Measurements from ENCODE around the gene ZNF705A.
A peak's percentile ranks its signal among the peaks of the same experiment; 100 is the strongest.
"Not testable (repeated sequence)": the region's sequence is repeated elsewhere in the genome, so short reads cannot be mapped to it uniquely, and the experiment has no call there.

ZNF705A gene

GRCh38 chr12:8156845-8157244 is at the start of gene ZNF705A:
ZNF705A (plus strand) TSS chr12:8157015; CDS start chr12:8172626, 15,611 bp downstream.
- DNase-seq (ENCODE audit: low read depth in 2 of 2) = no peak

DNA sequence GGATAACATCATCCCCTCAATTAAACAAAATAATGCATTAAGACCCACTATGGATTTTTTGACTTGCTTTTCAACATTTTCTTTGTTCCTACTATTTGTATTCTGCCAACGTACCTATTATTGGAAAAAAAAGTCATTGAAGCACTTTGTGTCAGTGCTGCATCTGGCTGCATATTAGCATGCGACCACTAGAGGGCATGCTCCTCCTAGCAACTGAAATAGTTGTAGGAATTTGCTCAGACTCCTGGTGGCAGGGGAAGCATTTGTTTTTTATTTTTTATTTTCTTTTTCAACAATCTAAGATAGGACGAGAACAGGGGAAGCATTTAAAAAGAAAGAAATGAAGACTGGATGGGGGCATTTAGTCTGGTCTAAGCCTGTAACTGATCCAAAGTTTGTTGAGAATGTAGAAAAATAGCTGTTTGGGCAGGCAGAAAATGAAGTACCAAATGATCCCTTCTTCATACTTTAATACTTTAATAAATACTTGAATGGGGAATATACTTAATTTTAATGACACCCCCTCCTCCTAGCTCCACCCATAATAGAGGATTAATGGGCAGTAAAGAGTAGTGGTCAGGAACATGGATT is 47.9 kb upstream of the ZNF705A start:
- peak; percentile 49 to 71 for DNase-seq (ENCODE audit: low read depth in 2 of 2)

DNA sequence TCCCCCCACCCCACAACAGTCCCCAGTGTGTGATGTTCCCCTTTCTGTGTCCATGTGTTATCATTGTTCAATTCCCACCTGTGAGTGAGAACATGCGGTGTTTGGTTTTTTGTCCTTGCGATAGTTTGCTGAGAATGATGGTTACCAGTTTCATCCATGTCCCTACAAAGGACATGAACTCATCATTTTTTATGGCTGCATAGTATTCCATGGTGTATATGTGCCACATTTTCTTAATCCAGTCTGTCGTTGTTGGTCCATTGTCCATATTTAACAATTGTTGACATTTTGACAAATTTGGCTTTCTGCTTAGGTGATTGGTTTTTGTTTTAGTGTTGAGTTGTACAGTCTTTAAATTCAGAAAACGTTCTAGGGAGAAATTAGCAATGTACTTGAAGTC is 43.7 kb upstream of the ZNF705A start:
- DNase-seq (ENCODE audit: low read depth in 2 of 2) = not testable (repeated sequence)

GRCh38 chr12:8120072-8120713 is 36.6 kb upstream of the ZNF705A start:
- no peak for DNase-seq (ENCODE audit: low read depth in 2 of 2)

GRCh38 chr12:8123124-8123912 is 33.5 kb upstream of the ZNF705A start, which contains the start of gene CLEC4A:
CLEC4A (plus strand) TSS chr12:8123617; CDS start chr12:8123879, 262 bp downstream.
- DNase-seq (ENCODE audit: low read depth in 2 of 2) = no peak

GRCh38 chr12:8127138-8127537 is 29.7 kb upstream of the ZNF705A start:
- no peak for DNase-seq (ENCODE audit: low read depth in 2 of 2)

GRCh38 chr12:8133636-8134397 is 23.0 kb upstream of the ZNF705A start:
- not testable (repeated sequence) for DNase-seq (ENCODE audit: low read depth in 2 of 2)

GRCh38 chr12:8134398-8134930 is 22.4 kb upstream of the ZNF705A start:
- DNase-seq (ENCODE audit: low read depth in 2 of 2) = not testable (repeated sequence)

GRCh38 chr12:8141647-8142046 is 15.2 kb upstream of the ZNF705A start:
- DNase-seq (ENCODE audit: low read depth in 2 of 2) = not testable (repeated sequence)

- no peak for DNase-seq (ENCODE audit: low read depth in 2 of 2)
Measured at GRCh38 chr12:8143261-8143660, 13.6 kb upstream of the ZNF705A start.

DNA sequence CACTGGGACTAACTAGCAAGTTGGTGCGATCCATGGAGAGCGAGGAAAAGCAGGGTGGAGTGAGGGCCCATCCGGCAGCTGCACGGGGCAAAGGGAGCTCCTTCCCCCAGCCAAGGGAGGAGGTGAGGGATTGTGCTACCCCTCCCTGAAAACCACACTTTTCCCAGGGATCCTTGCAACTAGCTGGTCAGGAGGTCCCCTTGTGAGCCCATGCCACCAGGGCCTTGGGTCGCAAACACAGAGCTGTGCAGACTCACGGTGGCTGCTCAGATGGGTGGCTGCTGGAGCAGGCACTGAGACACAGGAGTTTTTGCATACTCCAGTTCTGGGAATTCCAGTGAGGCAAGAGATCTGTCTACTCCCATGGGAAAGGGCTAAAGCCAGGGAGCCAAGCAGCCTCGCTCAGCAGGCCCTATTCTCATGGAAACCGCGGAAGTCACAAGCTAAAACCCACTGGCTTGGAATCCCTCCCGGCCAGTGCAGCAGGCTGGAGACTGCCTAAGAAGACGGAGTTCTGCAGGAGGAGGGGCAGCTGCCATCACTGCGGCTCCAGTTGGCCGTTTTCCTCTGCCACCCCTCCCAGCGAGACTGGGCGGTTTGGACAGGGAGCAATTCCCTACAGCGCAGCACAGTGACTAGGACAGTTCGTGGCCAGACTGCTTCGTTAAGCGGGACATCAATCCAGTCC is 10.9 kb upstream of the ZNF705A start:
- DNase-seq (ENCODE audit: low read depth in 2 of 2) = no peak

DNA sequence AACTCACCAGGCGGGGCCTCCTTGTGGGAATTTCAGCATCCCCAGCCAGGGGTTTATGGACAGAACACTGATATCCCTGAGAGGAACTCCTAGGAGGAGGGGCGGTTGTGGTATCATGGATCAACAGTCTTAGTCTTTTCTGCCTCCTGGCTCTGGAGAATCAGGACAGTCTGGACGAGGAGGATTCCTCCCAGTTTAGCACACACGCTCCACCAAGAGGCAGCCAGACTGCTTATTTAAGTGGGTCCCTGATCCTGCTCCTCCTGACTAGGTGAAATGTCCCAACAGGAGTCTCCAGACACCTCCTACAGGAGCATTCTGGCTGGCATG is 10.4 kb upstream of the ZNF705A start:
- DNase-seq (ENCODE audit: low read depth in 2 of 2) = no peak

- no peak for DNase-seq (ENCODE audit: low read depth in 2 of 2)
Measured at GRCh38 chr12:8154526-8154925, 2.3 kb upstream of the ZNF705A start.

DNA sequence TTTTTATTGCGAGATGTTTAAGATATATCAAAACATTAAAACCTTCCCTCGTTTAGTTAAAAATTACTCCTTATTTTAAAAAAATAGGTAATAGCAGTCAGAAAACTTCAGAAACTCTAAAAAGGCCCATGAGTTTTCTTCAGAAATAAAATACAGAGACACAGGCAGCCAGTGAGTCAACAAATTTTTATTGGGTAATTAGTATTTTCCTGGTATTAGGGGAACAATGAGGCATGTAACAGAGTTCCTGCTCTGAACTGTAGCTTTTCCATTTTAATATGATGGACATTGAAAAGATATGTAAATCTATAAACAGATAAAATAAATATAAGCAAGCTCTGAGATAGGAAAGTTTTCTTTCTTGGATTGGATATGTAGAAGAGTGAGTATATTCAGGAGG is 399 bp upstream of the ZNF705A start:
- DNase-seq (ENCODE audit: low read depth in 2 of 2) = no peak

- no peak for DNase-seq (ENCODE audit: low read depth in 2 of 2)
Measured at GRCh38 chr12:8157484-8158198, 826 bp downstream of the ZNF705A start.

GRCh38 chr12:8172911-8173310 is 16.1 kb downstream of the ZNF705A start:
- not testable (repeated sequence) for DNase-seq (ENCODE audit: low read depth in 2 of 2)

GRCh38 chr12:8179989-8180585 is 23.3 kb downstream of the ZNF705A start:
- DNase-seq (ENCODE audit: low read depth in 2 of 2) = peak; percentile 43 to 64

DNA sequence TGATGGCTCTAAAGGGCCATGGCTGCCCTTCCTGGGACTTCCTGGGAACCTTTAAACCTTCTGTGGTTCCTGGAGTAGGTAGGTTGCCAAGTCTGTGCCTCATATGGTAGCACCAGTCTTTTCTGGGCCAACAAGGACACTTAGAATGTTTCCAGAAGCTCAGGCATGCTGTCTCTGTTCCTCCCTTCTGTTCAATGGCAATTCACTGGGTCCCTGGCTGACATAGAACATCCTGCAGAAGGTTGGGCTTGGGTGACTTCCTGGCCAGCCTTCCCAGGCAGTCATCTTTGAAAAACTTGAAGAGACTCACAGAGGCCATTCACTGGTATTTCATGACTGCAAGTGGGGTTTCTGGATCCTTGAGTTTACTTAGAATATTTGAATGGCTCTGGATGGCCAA is 24.5 kb downstream of the ZNF705A start:
- DNase-seq (ENCODE audit: low read depth in 2 of 2) = not testable (repeated sequence)

DNA sequence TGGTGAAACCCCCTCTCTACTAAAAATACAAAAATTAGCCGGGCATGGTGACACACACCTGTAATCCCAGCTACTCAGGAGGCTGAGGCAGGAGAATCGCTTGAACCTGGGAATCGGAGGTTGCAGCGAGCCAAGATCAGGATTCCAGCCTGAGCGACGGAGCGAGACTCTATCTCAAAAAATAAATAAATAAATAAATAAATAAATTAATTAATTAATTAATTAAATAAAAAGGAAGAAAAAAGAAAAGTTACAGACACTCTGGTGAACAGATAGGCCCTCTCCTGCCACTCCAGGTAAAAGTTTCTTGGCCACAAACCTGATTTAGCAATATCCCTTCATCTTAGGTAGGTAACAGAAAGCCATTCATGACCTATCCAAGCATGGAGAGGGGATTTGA is 26.1 kb downstream of the ZNF705A start:
- not testable (repeated sequence) for DNase-seq (ENCODE audit: low read depth in 2 of 2)

DNA sequence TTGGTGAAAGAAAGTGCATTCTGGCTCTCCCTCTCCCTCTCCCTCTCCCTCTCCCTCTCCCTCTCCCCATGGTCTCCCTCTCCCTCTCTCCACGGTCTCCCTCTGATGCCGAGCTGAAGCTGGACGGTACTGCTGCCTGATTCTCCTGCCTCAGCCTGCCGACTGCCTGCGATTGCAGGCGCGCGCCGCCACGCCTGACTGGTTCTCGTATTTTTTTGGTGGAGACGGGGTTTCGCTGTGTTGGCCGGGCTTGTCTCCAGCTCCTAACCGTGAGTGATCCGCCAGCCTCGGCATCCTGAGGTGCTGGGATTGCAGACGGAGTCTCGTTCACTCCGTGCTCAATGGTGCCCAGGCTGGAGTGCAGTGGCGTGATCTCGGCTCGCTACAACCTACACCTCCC is 26.5 kb downstream of the ZNF705A start:
- not testable (repeated sequence) for DNase-seq (ENCODE audit: low read depth in 2 of 2)

All from stimulated activated CD8-positive, alpha-beta memory T cell treated with anti-CD3 and anti-CD28 coated beads, Interleukin-2, amount 100 ng/mL, for 48 hours (primary cell).